SK-N-MC (cell line): ENCODE data around the gene MTG2.

ENCODE experiments used
- EZH2 ChIP-seq: fragments of 200-600 bp; sonication (generic); IDR thresholded peaks from one replicate; pipeline ENCODE4 v1.6.1; 2017; ENCODE audit warnings: antibody characterized with exemption
- FOXP2 ChIP-seq: optimal IDR thresholded peaks from 2 replicates; pipeline ENCODE3; 2011; ENCODE audit warnings: mild to moderate bottlenecking, moderate library complexity; ENCODE audit not compliant: insufficient read depth; ENCODE audit errors: extremely low read length, control extremely low read depth
- POLR2AphosphoS5 ChIP-seq: IDR thresholded peaks from 2 replicates; pipeline ENCODE4 v1.6.1; 2012; ENCODE audit warnings: mild to moderate bottlenecking, low read depth, low read length, borderline replicate concordance

- no peak for TF ChIP-seq EZH2
- TF ChIP-seq POLR2AphosphoS5, result no peak
- no peak for TF ChIP-seq FOXP2
Observed at GRCh38 chr20:62232770-62233645, 50.2 kb downstream of the MTG2 start.
